PC-3 (cell line): Measurements from ENCODE around the gene CDK15. TPM values are rescaled to one million over a fixed set of nuclear protein-coding genes. Genes with fewer than 3 reads are reported as not detected.

Source experiments
- ATAC-seq: fragments of 200-7000 bp; cut with Tn5 transposase; 2 replicates; pipeline ENCODE4 v1.9.1; 2020; ENCODE audit warnings: mild to moderate bottlenecking, moderate library complexity
- BruUV-seq: library from RNA; stranded (reverse); fragments of 400-500 nt; replicated peaks from 2 replicates; lab custom pipeline; 2021; lab: Mats Ljungman, UMichigan
- CTCF ChIA-PET: fragments of 300-600 bp; sonication (Branson Sonifier 250); formaldehyde crosslinking; loops from one replicate; lab custom pipeline; 2022; ENCODE audit warnings: antibody characterized with exemption; lab: Charles Lee
- POLR2A ChIA-PET: fragments of 300-600 bp; sonication (Branson Sonifier 250); formaldehyde crosslinking; loops from one replicate; lab custom pipeline; 2022; ENCODE audit warnings: antibody characterized with exemption; ENCODE audit not compliant: unreplicated experiment; lab: Charles Lee
- DNase-seq: peaks from one replicate; pipeline ENCODE4 v3.0.0-alpha.2; 2015
- H2AFZ ChIP-seq: fragments of 300-600 bp; sonication (generic); 2 replicates; pipeline ENCODE4 v1.6.0; 2016; ENCODE audit warnings: antibody characterized with exemption, low read length
- H3F3A ChIP-seq: fragments of 300-600 bp; sonication (generic); one replicate; pipeline ENCODE4 v1.6.0; 2017; ENCODE audit warnings: antibody characterized with exemption, low read length, control low read depth, mild to moderate bottlenecking; ENCODE audit not compliant: unreplicated experiment
- H3K27ac ChIP-seq: fragments of 300-600 bp; sonication (generic); 2 replicates; pipeline ENCODE4 v1.5.1; 2016; ENCODE audit warnings: mild to moderate bottlenecking, low read length
- H3K27me3 ChIP-seq: fragments of 300-600 bp; sonication (generic); 2 replicates; pipeline ENCODE4 v1.6.1; 2016; ENCODE audit warnings: low read length, mixed read lengths
- H3K36me3 ChIP-seq: fragments of 300-600 bp; sonication (generic); 2 replicates; pipeline ENCODE4 v1.6.1; 2016; ENCODE audit warnings: low read depth, mixed run types, low read length, mixed read lengths
- H3K4me1 ChIP-seq: fragments of 300-600 bp; sonication (generic); 2 replicates; pipeline ENCODE4 v1.5.1; 2016; ENCODE audit warnings: low read length; ENCODE audit not compliant: insufficient read depth
- H3K4me2 ChIP-seq: fragments of 300-600 bp; sonication (generic); 2 replicates; pipeline ENCODE4 v1.6.0; 2016; ENCODE audit warnings: low read length
- H3K4me3 ChIP-seq: fragments of 300-600 bp; sonication (generic); 2 replicates; pipeline ENCODE4 v1.5.1; 2016; ENCODE audit warnings: mild to moderate bottlenecking, low read length, mixed read lengths
- H3K79me2 ChIP-seq: fragments of 300-600 bp; sonication (generic); 2 replicates; pipeline ENCODE4 v1.6.1; 2017; ENCODE audit warnings: low read length, mixed read lengths
- H3K9ac ChIP-seq: fragments of 300-600 bp; sonication (generic); 2 replicates; pipeline ENCODE4 v1.6.0; 2016; ENCODE audit warnings: mild to moderate bottlenecking, low read length
- H3K9me2 ChIP-seq: fragments of 300-600 bp; sonication (generic); replicated peaks from 2 replicates; pipeline ENCODE4 v1.6.1; 2016; ENCODE audit warnings: mixed run types, low read length, mixed read lengths
- H3K9me3 ChIP-seq: fragments of 300-600 bp; sonication (generic); 2 replicates; pipeline ENCODE4 v1.6.1; 2016; ENCODE audit warnings: low read length, mixed read lengths
- H4K20me1 ChIP-seq: fragments of 300-600 bp; sonication (generic); 2 replicates; pipeline ENCODE4 v1.6.1; 2016; ENCODE audit warnings: low read length, mixed read lengths
- EZH2 ChIP-seq: fragments of 300-600 bp; sonication (generic); IDR thresholded peaks from one replicate; pipeline ENCODE4 v1.6.1; 2017; ENCODE audit warnings: antibody characterized with exemption, mild to moderate bottlenecking, low read length; ENCODE audit not compliant: unreplicated experiment
- EZH2phosphoT487 ChIP-seq: fragments of 300-600 bp; sonication (generic); IDR thresholded peaks from 2 replicates; pipeline ENCODE4 v1.6.1; 2018; ENCODE audit warnings: mild to moderate bottlenecking, antibody characterized with exemption, low read length, borderline replicate concordance
- intact Hi-C: fragments of 100-400 bp; cut with micrococcal nuclease; formaldehyde crosslinking; loops from 2 replicates; pipeline ENCODE4 v1.9.0; 2023
- total RNA-seq: library from RNA; depleted of rRNA; stranded (reverse); fragments of >200 nt; gene quantifications from 2 replicates; pipeline ENCODE4 v1.2.3, GENCODE V29; 2014
- TF ChIP-seq, protein P1 (sequence below): fragments of 300-600 bp; sonication (generic); conservative IDR thresholded peaks from 2 replicates; pipeline ENCODE4 v1.5.1; 2017; ENCODE audit warnings: antibody characterized with exemption, low read depth, mild to moderate bottlenecking, low read length

Gene CDK15
- total RNA-seq, 1 experiment from 2014 or later, result 2.4 TPM

DNA sequence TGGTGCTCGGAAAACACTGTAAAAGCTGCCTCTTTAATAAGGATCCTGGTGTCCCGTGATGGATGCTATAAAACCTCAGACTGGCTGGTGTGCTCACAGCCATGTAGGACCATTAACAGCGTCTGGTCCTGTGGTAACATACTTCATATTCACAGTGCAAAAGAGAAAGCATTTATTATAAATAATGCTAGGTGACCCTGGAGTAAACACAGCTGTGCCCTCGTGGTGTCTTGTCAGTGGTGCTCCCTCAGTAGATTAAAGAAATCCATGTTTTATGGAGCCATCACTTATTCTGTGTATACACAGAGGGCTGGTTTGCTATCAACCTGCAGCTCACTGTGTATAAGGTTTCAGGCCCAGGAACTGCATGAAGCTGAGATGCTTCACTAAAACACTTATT, 106.9 kb downstream of the CDK15 start:
- H3K9ac ChIP-seq, result no peak overlapping the region
- no peaks in the 10 kb centered on the region for H3F3A ChIP-seq
- H3K27ac ChIP-seq, result no peak overlapping the region
- no peak for DNase-seq
- H3K27me3 ChIP-seq, result no peaks in the 10 kb centered on the region
- H3K36me3 ChIP-seq, result no peaks in the 10 kb centered on the region
- H3K4me1 ChIP-seq, result no peaks in the 10 kb centered on the region
- no peak overlapping the region for H3K4me2 ChIP-seq
- H3K4me3 ChIP-seq, result no peak overlapping the region
- H4K20me1 ChIP-seq, result no peaks in the 10 kb centered on the region
- no peak overlapping the region for H2AFZ ChIP-seq
- H3K9me2 ChIP-seq, result no peaks in the 10 kb centered on the region
- intact Hi-C loops, result no loop called here
- CTCF ChIA-PET, result no interaction called here
- ATAC-seq, result no peak
- H3K9me3 ChIP-seq, result no peaks in the 10 kb centered on the region
- BruUV-seq, result no TSS peak
- no peak for TF ChIP-seq EZH2
- TF ChIP-seq, protein P1, sequence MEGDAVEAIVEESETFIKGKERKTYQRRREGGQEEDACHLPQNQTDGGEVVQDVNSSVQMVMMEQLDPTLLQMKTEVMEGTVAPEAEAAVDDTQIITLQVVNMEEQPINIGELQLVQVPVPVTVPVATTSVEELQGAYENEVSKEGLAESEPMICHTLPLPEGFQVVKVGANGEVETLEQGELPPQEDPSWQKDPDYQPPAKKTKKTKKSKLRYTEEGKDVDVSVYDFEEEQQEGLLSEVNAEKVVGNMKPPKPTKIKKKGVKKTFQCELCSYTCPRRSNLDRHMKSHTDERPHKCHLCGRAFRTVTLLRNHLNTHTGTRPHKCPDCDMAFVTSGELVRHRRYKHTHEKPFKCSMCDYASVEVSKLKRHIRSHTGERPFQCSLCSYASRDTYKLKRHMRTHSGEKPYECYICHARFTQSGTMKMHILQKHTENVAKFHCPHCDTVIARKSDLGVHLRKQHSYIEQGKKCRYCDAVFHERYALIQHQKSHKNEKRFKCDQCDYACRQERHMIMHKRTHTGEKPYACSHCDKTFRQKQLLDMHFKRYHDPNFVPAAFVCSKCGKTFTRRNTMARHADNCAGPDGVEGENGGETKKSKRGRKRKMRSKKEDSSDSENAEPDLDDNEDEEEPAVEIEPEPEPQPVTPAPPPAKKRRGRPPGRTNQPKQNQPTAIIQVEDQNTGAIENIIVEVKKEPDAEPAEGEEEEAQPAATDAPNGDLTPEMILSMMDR, result no peak
- no peak for TF ChIP-seq EZH2phosphoT487
- POLR2A ChIA-PET, result no interaction called here
- H3K79me2 ChIP-seq, result no peaks in the 10 kb centered on the region

DNA sequence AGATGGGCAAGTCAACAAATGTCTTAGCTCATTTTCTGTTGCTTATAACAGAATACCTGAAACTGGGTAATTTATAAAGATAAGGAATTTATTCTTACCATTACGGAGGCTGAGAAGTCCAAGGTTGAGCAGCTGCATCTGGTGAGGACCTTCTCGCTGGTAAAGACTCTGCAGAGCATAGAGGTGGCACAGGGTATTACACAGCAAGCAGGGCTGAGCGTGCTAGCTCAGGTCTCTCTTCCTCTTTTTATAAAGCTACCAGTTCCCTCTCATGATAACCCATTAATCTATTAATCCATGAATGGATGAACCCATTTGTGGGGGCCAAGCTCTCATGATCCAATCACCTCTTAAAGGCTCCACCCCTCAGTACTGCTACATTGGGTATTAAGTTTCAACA, 109.1 kb downstream of the CDK15 start:
- no peak overlapping the region for H3K9ac ChIP-seq
- no peaks in the 10 kb centered on the region for H3K36me3 ChIP-seq
- no peaks in the 10 kb centered on the region for H3K79me2 ChIP-seq
- H3K9me3 ChIP-seq, result no peaks in the 10 kb centered on the region
- ChIA-PET POLR2A (no interaction called here), CTCF (no interaction called here)
- no peak; the same call in 1 of the 2 replicates for ATAC-seq
- no TSS peak for BruUV-seq
- peaks cover 6% of the 10 kb centered on the region for H3K27me3 ChIP-seq
- H3K4me3 ChIP-seq, result no peak overlapping the region
- DNase-seq, result no peak
- no peaks in the 10 kb centered on the region for H3K9me2 ChIP-seq
- no peaks in the 10 kb centered on the region for H4K20me1 ChIP-seq
- H3K27ac ChIP-seq, result no peak overlapping the region
- H3K4me1 ChIP-seq, result no peaks in the 10 kb centered on the region
- no peak overlapping the region for H3K4me2 ChIP-seq
- intact Hi-C loops, result no loop called here
- H2AFZ ChIP-seq, result no peak overlapping the region
- TF ChIP-seq EZH2phosphoT487, result no peak
- TF ChIP-seq EZH2, result no peak
- TF ChIP-seq, protein P1, result no peak
- no peaks in the 10 kb centered on the region for H3F3A ChIP-seq

DNA sequence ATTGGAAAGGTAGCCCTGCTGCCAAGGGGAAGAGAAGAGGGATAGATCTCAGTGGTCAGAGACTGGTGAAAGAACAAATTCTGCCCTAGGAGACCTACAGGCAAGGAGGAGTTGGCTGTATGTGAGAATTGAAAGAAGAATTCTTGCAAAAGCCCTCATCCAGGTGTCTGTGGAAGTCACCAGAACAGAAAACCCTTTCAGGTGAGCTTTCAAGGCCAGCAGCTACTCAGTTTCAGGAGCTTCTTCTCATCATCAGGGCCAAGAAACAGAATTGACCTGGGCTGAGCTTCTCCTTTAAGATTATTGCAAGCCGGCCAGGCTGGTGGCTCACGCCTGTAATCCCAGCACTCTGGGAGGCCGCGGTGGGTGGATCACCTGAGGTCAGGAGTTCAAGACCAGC, 110.2 kb downstream of the CDK15 start:
- no peaks in the 10 kb centered on the region for H3K4me1 ChIP-seq
- no peaks in the 10 kb centered on the region for H3K36me3 ChIP-seq
- ChIA-PET CTCF (no interaction called here), POLR2A (no interaction called here)
- H3F3A ChIP-seq, result no peaks in the 10 kb centered on the region
- intact Hi-C loops, result no loop called here
- H3K79me2 ChIP-seq, result no peaks in the 10 kb centered on the region
- H2AFZ ChIP-seq, result no peak overlapping the region
- H3K9me2 ChIP-seq, result no peaks in the 10 kb centered on the region
- no peaks in the 10 kb centered on the region for H3K9me3 ChIP-seq
- no peak overlapping the region for H3K4me2 ChIP-seq
- peaks cover 6% of the 10 kb centered on the region for H3K27me3 ChIP-seq
- H3K27ac ChIP-seq, result no peak overlapping the region
- no peak for ATAC-seq
- no peak overlapping the region for H3K9ac ChIP-seq
- no peak overlapping the region for H3K4me3 ChIP-seq
- no peak for DNase-seq
- H4K20me1 ChIP-seq, result no peaks in the 10 kb centered on the region
- BruUV-seq, result no TSS peak
- TF ChIP-seq, protein P1, result no peak
